ENCODE measurements around the gene MT1H.
"Not testable (repeated sequence)": the region's sequence is repeated elsewhere in the genome, so short reads cannot be mapped to it uniquely, and the experiment has no call there.

Gene MT1H

DNA sequence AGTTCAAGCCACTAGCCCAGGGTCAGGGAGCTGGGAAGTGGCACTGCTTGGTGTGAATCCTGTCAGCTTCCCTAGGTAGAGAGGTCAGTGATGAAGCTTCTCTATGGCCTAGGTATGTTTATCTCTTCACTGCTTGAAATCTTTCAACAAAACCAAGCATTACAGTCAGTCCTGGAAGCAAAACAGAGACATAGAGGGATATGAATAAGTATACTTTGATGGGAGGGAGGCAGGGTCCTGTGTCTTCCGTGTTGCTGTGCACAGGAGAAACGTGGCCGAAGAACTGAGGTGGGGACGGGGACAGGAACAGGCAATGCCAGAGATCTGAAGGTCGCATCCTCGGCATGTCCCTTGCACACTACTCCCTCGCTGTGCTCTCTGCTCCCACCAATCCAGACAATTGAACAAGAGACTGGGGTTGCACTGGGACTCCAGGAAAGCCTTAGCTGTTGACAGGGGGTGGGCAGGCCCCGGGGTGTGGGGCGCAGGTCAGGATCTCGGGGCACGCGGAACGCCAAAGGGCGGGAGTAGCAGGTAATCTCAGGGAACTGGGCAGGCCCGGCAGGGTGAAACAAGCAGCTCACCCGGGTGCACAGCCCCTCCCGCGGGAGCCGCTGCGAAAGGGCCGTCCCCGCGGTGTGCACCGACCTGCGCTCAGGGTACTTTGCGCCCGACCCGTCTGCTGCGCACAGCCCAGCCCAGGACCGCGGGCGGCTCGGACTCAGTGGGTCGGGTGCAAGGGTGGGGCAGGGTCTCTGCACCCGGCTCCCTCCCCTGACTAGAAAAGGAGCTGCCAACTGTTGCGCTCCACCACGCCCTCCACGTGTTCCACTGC lies at the start of gene MT1H:
Gene MT1H, plus strand, starts transcription at position 810 of the 835 bp plus-strand sequence. CDS start 71 bp downstream, outside the sequence.
- TF ChIP-seq, protein P1, sequence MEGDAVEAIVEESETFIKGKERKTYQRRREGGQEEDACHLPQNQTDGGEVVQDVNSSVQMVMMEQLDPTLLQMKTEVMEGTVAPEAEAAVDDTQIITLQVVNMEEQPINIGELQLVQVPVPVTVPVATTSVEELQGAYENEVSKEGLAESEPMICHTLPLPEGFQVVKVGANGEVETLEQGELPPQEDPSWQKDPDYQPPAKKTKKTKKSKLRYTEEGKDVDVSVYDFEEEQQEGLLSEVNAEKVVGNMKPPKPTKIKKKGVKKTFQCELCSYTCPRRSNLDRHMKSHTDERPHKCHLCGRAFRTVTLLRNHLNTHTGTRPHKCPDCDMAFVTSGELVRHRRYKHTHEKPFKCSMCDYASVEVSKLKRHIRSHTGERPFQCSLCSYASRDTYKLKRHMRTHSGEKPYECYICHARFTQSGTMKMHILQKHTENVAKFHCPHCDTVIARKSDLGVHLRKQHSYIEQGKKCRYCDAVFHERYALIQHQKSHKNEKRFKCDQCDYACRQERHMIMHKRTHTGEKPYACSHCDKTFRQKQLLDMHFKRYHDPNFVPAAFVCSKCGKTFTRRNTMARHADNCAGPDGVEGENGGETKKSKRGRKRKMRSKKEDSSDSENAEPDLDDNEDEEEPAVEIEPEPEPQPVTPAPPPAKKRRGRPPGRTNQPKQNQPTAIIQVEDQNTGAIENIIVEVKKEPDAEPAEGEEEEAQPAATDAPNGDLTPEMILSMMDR (conservative IDR thresholded peaks at IDR 0.05; ENCODE audit: control insufficient read depth, insufficient read depth, low read depth, low read length) = no peak

DNA sequence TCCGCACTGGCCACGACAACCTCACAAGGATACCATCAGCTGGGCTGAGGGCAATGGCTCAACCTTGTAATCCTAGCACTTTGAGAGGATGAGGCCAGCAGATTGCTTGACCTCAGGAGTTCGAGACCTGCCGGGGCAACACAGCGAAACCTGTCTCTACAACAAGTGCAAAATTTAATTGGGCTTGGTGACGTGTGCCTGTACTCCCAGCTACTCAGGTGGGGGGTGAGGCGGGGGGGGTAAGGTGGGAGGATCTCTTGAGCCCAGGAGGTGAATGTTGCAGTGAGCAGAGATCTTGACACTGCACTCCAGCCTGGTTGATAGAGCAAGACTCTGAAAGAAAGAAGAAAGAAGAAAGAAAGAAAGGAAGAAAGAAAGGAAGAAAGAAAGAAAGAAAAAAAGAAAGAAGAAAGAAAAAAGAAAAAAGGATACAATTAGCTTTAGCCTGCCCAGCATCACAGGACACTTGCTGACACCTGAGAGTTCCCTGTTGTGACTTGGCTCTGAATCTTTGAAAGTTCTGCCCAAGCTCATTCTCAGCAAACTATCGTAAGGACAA lies 49.2 kb upstream of the MT1H start:
- TF ChIP-seq, protein P1 (conservative IDR thresholded peaks at IDR 0.05; ENCODE audit: control insufficient read depth, insufficient read depth, low read depth, low read length) = no peak
- no peak overlapping the region for H3K4me3 ChIP-seq (ENCODE audit: control insufficient read depth, low read depth, low read length)
- no peak for DNase-seq (ENCODE audit: low read depth)

More for the DNA sequence above, at the start of gene MT1H:
- no peak within 1 kb of the TSS for H3K4me3 ChIP-seq (ENCODE audit: control insufficient read depth, low read depth, low read length)
- no peak for DNase-seq (ENCODE audit: low read depth)

DNA sequence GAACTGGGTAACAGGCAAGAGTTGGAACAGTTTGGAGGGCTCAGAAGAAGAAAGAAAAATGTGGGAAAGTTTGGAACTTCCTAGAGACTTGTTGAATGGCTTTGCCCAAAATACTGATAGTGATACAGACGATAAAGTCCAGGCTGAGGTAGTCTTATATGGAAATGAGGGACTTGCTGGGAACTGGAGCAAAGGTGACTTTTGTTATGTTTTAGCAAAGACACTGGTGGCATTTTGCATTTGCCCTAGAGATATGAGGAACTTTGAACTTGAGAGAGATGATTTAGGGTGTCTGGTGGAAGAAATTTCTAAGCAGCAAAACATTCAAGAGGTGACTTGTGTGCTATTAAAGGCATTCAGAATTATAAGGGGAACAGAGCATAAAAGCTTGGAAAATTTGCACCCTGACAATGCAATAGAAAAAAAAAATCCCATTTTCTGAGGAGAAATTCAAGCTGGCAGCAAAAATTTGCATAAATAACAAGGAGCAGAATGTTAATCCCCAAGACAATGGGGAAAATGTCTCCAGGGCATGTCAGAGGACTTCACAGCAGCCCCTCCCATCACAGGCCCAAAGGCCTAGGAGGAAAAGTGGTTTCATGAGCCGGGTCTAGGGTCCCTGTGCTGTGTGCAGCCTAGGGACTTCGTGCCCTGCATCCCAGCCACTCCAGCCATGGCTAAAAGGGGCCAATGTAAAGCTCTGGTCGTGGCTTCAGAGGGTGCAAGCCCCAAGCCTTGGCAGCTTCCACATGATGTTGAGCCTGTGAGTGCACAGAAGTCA lies 47.8 kb upstream of the MT1H start:
- not testable (repeated sequence) for H3K4me3 ChIP-seq (ENCODE audit: control insufficient read depth, low read depth, low read length); DNase-seq (ENCODE audit: low read depth)

DNA sequence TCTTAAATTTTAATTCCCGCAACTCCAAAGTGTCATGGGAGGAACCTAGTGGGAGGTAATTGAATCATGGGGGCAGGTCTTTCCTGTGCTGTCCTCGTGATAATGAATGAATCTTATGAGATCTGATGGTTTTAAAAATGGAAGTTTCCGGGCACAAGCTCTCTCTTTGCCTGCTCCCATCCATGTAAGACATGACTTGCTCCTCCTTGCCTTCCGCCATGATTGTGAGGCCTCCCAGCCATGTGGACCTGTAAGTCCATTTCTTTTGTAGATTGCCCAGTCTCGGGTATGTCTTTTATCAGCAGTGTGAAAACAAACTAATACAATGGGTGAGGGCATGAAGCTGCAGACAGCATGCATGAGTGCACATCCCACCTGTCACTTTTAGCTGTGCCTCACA lies 46.4 kb upstream of the MT1H start:
- not testable (repeated sequence) for H3K4me3 ChIP-seq (ENCODE audit: control insufficient read depth, low read depth, low read length); DNase-seq (ENCODE audit: low read depth)

DNA sequence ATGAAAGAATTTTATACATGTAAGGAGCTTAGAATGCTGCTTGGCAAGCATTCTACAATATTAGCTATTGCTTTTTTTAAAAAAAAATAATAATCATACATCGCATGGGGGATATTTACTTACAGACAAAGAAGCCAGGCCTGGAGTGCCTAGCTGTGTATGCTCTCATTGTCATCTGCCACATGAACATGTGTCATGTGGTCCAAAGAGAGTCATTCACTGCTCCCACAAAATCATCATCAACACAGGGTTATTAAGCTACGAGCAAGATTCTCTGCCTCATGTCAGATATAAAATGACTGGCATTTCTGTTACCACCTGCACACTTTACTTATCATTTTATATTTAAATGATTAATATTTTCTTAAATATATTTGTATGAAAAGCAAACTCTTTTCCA lies 46.0 kb upstream of the MT1H start:
- no peak for DNase-seq (ENCODE audit: low read depth)
- no peak overlapping the region for H3K4me3 ChIP-seq (ENCODE audit: control insufficient read depth, low read depth, low read length)
- TF ChIP-seq, protein P1 (conservative IDR thresholded peaks at IDR 0.05; ENCODE audit: control insufficient read depth, insufficient read depth, low read depth, low read length) = no peak

DNA sequence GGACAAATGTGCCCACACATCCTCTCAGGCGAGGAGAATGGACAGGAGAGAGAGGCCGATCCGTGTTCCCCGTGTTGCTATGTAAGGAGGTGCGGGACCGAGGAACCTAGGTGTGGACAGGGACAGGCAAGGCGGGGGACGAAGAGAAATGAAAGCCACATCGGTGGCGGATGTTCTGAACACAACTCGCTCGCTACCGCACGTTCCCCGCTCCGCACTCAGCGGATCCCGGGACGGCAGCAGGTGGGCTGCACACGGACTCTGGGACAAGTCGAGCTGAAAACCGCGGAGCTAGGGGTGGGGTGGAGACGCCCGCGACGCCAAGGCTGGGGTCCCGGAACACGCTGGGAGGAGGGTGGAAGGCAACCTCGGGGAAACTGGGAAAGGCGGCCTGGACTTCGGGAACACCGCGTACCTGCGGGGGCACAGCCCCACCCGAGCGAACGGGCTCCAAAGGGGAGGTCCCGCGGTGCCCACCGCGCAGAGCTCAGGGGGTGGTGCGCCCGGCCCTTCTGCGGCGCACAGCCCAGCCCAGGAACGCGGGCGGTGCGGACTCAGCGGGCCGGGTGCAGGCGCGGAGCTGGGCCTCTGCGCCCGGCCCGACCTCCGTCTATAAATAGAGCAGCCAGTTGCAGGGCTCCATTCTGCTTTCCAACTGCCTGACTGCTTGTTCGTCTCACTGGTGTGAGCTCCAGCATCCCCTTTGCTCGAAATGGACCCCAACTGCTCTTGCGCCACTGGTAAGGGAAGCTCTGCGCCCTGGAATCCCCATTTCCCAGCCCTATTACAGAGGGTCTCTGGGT lies 44.3 kb upstream of the MT1H start, which contains the start of gene MT1E:
Gene MT1E, plus strand, starts transcription at position 642 of the 803 bp plus-strand sequence. Its CDS starts 71 bp downstream, at position 713.
- H3K4me3 ChIP-seq (ENCODE audit: control insufficient read depth, low read depth, low read length) = peak within 1 kb of the TSS; percentile 77
- peak; percentile 73 for DNase-seq (ENCODE audit: low read depth)
- TF ChIP-seq, protein P1 (conservative IDR thresholded peaks at IDR 0.05; ENCODE audit: control insufficient read depth, insufficient read depth, low read depth, low read length) = no peak

DNA sequence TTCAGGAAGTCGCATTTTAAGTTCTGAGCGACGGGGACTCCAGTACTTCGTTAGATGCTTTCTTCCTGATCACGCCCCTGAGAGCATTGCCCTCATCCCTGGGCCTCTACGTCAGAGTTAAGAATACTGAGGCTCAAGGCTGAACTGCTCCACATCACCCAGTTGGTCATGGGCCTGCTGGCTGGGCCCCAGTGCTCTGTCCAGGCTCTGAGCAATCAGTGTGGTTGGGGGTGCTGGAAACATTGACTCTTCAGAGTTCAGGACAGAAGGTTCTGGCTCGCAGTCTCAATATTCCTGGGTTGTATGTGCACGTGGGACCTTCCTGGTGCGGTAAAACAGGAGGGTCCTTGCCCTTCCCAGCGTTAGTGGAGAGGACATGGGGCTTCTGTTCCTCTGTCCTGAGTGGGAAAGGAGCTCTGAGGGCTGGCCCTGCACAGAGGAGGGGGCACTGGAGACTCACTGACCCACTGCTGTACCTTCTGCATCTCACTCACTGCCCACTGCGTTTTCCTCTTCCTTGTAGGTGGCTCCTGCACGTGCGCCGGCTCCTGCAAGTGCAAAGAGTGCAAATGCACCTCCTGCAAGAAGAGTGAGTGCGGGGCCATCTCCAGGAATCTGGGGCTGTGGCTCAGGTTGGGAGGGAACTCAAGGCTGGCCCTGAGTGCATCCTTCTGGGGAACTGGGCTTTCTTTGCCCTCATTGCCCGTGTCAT lies 43.5 kb upstream of the MT1H start:
- peak; percentile 95 for DNase-seq (ENCODE audit: low read depth)
- TF ChIP-seq, protein P1 (conservative IDR thresholded peaks at IDR 0.05; ENCODE audit: control insufficient read depth, insufficient read depth, low read depth, low read length) = no peak
- peak overlapping the region; percentile 77 for H3K4me3 ChIP-seq (ENCODE audit: control insufficient read depth, low read depth, low read length)

Data from fibroblast of mammary gland (primary cell).